ENCODE results near the gene CGNL1.

- TF ChIP-seq POLR2AphosphoS5 (IDR thresholded peaks at IDR 0.05; ENCODE audit: low read depth, low read length) (no peak), FOXP2 (optimal IDR thresholded peaks at IDR 0.05; ENCODE audit: borderline replicate concordance, extremely low read depth, extremely low read length, insufficient read depth) (no peak), TAF1 (IDR thresholded peaks at IDR 0.05; ENCODE audit: borderline replicate concordance, insufficient read depth, low read length) (no peak), REST (IDR thresholded peaks at IDR 0.05; ENCODE audit: insufficient read depth in 1 of 2, low read depth in 2 of 2, low read length in 2 of 2) (no peak), SIN3A (IDR thresholded peaks at IDR 0.05; ENCODE audit: borderline replicate concordance, insufficient read depth, low read length) (no peak)
Measured at GRCh38 chr15:57519806-57520205, 143.5 kb downstream of the CGNL1 start.
